GM21423 (cell line): ENCODE data around the gene PBX1.

Source experiments
- ATAC-seq: cut with Tn5 transposase; IDR thresholded peaks from one replicate; pipeline ENCODE4 v1.9.1; 2021; ENCODE audit warnings: mild to moderate bottlenecking, moderate library complexity; ENCODE audit not compliant: unreplicated experiment

PBX1 gene

GRCh38 chr1:164801246-164801731 is 242.3 kb downstream of the PBX1 start:
- no peak for ATAC-seq

- ATAC-seq, result no peak
Observed at GRCh38 chr1:164801791-164802502, 243.0 kb downstream of the PBX1 start.

GRCh38 chr1:164802529-164803282 is 243.7 kb downstream of the PBX1 start:
- no peak for ATAC-seq

GRCh38 chr1:164803366-164803765 is 244.4 kb downstream of the PBX1 start:
- no peak for ATAC-seq

- ATAC-seq, result no peak
Observed at GRCh38 chr1:164804366-164804765, 245.4 kb downstream of the PBX1 start.

DNA sequence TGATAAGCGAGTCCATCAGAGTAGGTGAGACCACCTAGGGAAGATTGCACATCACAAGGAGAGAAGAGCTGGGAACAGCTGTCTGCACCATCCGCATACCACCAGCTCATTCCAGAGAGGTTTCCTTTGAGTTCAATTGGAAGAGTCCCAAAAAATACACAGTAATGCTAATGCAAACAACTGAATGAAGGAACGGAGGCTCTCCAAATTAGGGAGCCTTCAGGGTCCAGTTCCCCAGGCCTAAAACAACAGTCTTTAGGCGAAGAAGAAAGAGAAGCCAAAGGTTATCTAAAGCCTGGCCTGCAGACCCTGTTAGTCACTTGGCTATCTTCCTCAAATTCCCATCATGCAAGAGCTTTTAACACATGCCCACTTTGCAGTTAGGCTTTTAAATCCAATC is 246.4 kb downstream of the PBX1 start:
- no peak for ATAC-seq

GRCh38 chr1:164806531-164806930 is 247.5 kb downstream of the PBX1 start:
- no peak for ATAC-seq

- no peak for ATAC-seq
Observed at GRCh38 chr1:164813776-164814175, 254.8 kb downstream of the PBX1 start.

- ATAC-seq, result no peak
Observed at GRCh38 chr1:164821648-164822047, 262.7 kb downstream of the PBX1 start.

DNA sequence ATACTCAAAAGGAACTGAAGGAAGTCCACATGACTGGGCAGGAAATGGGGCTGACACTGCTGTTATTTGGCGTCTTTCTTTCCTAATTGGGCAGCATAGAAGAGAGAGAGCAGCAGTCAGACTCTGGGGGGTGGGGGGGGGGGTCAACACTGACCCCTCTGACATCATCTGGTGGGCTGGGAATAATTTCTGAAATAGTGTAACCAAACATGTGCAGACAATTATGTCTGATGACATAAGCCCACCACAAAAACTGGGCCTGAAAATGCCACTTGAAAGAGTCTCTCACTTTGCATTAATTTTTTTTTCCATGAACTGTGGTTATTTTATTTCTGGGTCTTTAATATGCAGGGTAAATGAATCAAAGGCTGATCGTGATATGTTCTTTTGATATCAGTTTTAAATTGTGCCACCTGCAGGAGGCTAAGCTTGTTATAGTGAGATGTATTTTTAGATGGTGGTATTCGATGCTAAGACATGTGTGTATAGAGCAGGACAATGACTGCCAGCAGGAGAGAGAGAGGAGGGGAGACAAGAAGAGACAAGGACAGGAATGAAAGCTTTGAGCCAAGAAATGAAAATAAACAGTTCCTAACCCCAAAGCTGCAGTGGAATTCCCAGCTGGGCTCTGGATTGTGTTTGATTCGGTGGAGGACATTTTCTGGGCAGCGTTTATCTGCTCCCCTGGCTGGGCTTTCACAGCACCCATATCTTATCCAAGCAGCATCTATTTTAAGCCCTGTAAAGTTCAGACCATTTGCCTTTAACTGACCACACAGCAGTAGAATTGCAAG is 264.7 kb downstream of the PBX1 start:
- ATAC-seq, result no peak

DNA sequence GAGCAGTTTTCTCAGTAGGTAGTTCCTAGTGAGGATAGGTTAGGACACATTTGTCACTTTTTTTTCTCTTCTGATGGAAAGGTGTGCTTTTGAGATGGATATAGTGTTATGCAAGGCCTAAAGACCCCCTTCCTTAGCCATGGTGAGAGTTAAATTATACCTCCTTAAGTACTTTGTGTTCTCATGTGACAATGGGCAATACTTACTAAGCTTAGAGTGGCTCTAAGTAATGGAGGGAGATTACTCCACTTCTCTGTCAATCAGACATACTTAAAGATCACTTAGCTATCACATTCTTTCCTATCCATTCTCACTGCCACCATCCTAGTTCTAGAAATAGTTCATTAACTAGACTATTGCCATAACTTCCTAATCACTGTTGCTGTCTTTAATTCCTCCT is 265.6 kb downstream of the PBX1 start:
- ATAC-seq, result no peak

GRCh38 chr1:164830628-164831027 is 271.6 kb downstream of the PBX1 start:
- no peak for ATAC-seq

DNA sequence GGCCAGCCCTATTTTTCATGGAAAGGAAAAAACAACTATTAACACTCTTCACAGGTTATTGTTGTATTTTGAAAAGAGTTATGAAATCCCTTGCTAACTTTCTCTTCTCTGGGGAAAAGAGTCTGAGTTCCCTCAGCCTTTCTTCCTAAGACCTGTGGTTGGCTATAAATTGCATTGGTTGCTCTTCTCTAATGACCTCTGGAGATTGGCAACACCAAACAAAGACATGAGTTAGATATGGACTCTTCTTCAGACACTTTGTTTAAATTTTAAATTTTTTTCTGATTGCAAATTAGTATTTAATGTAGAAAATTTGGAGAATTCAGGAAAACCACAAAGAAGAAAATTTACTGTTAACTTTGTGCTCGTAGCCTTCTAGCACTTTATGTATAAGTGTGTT is 275.7 kb downstream of the PBX1 start:
- ATAC-seq, result no peak

GRCh38 chr1:164836614-164837018 is 277.6 kb downstream of the PBX1 start:
- no peak for ATAC-seq

GRCh38 chr1:164838786-164839185 is 279.8 kb downstream of the PBX1 start:
- no peak for ATAC-seq

DNA sequence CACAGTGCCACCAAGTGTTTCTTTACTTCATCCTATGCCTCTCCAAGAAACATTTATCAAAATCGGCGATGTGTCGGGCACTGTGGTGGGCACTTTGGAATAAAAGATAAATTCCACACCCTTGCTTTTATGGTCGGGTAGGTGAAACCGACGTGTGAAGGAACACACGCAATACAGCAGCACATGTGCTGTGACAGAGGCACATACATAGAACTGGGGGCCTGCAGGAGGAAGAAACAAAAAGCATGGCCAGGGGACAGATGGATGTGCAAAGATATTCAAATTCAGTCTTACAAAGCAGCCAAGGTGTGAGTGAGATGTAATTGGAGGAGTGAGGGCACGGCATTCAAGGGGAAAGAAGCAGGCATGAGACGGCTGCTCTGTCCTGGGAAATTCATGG is 282.0 kb downstream of the PBX1 start:
- no peak for ATAC-seq

DNA sequence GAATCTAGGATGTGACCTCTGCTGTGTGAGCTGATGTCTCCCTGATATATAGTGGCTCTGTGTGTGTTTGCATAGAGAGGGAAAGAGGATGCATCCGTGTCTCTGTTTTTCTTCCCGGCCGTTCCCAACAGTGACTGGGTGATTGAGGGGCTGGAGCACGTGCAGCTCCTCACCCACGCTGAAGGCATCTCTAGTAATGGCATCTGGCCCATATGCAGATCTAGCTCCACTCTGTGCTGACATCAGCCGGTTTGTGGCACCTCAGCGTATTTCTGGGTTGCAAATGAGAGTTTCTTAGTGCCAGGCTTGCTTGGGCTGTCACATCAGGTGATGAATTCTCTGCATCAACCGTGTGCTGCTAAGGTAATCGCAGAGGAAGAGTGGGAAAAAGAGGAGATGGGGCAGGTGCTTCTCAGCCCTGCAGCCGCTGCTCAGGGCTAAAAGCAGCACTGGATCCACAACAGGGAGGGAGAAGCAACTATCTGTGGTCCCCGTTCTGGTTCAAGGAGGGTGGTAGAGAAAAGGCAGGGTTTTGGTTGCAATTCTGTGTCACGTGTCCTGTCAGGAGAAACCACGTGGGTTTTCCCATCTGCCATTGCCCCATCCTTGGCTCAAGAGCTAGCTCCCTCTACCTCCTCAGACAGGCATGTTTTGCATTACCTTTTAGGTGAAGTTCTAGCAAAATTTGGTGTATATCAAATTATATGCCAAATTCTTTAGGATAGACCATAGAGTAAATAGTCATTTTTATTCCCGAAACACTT is 282.9 kb downstream of the PBX1 start:
- no peak for ATAC-seq

DNA sequence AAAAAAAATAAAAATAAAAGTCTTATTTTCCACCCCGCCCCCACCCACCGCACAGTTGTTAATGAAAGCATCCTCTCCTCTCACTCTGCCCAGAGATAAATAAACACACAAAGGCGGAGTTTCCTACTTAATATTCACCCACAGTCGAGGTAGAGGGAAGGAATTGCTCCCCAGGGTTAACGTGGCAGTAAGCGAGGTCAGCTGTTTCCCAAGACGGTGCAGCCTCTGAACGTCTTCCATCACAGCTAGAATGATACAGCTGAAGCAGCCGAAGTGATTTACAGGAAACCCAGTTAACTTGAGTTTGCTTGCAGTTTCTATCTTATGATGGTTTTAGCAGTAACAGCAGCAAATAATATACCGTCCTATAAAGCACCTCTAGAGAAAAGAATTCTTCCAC is 283.9 kb downstream of the PBX1 start:
- ATAC-seq, result no peak

DNA sequence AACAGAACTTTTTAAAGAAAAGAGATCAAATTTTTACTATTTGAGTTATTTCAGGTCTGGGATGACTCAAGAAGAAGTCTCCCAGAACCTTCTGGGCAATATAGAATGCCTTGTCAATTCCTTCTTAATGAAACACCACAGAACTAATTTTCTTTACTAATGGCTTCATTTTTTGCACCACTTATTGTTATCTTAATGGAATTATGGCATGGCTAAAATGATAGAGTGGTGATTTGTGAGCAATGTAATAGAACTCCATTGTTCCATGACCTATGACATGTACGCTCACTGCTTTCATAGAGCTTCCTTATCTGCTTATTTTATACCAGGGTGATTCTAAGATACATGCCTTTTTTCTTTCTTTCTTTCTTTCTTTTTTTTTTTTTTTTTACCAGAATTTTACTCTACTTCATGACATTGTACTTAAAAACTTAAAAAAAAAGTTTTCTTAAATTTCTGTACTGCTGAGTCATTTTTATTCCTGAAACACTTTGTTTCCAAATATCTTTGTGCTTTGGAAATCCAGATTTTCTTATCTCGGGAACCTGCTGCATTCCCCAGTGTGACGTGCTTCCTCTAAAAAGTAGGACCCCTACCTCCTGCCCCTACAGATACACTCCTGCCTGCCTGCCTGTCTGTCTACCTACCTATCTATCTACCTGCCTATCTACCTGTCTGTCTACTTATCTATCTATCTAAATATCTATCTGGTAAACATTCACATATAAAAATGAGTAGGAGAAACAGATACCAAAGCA is 284.9 kb downstream of the PBX1 start:
- ATAC-seq, result no peak
